Mucosa of rectum (tissue), 2 donors: Measurements from ENCODE around the gene TYRO3.

Experiments
- H3K27ac ChIP-seq, 2 donors: one replicate each; pipeline ENCODE4 v1.7.0; 2013; ENCODE audit warnings: inconsistent platforms in 2 of 2, low read depth in 2 of 2, low read length in 2 of 2
- H3K27me3 ChIP-seq, 2 donors: one replicate each; pipeline ENCODE4 v1.7.0; 2013; ENCODE audit warnings: low read length in 2 of 2; ENCODE audit not compliant: control insufficient read depth in 2 of 2, insufficient read depth in 2 of 2
- H3K36me3 ChIP-seq, 2 donors: one replicate each; pipeline ENCODE4 v1.7.0; 2013; ENCODE audit warnings: low read length in 2 of 2; ENCODE audit not compliant: control insufficient read depth in 2 of 2, insufficient read depth in 2 of 2
- H3K4me1 ChIP-seq, 2 donors: one replicate each; pipeline ENCODE4 v1.7.0; 2013; ENCODE audit warnings: low read length in 2 of 2, mild to moderate bottlenecking in 1 of 2; ENCODE audit not compliant: control insufficient read depth in 2 of 2, insufficient read depth in 2 of 2
- H3K4me3 ChIP-seq, 2 donors: one replicate each; pipeline ENCODE4 v1.7.0; 2013; ENCODE audit warnings: low read length in 2 of 2
- H3K9ac ChIP-seq, 2 donors: one replicate each; pipeline ENCODE4 v1.7.0; 2013; ENCODE audit warnings: low read length in 2 of 2, low read depth in 1 of 2, mild to moderate bottlenecking in 1 of 2
- H3K9me3 ChIP-seq, 2 donors: one replicate each; pipeline ENCODE4 v1.7.0; 2013; ENCODE audit warnings: low read length in 2 of 2; ENCODE audit not compliant: control insufficient read depth in 2 of 2
- donor health status: healthy.
- donor health status: Normal muscosa, but diverticular disease.

The TYRO3 gene

DNA sequence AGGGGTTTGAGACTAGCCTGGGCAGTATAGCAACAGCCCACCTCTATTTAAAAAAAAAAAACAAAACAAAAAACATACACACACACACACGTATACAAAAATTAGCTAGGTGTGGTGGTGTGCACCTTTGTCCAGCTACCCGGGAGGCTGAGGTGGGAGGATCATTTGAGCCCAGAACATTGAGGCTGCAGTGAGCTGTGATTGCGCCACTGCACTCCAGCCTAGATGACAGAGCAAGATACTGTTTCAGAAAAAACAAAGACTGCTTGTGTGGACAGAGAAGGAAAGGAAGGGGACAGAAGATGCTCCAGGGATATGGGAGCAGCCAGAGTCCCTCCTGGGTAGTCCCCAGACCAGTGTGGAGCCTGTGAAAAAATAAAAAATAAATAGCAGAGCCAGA is 12.9 kb downstream of the TYRO3 start:
- H3K9ac ChIP-seq: no peak overlapping the region
- H3K4me1 ChIP-seq: no peaks in the 10 kb centered on the region
- H3K27me3 ChIP-seq: no peaks in the 10 kb centered on the region
- H3K9me3 ChIP-seq: no peaks in the 10 kb centered on the region
- no peaks in the 10 kb centered on the region for H3K36me3 ChIP-seq
- no peak overlapping the region for H3K4me3 ChIP-seq
- H3K27ac ChIP-seq: no peak overlapping the region

GRCh38 chr15:41572866-41573265 is 13.9 kb downstream of the TYRO3 start:
- H3K27me3 ChIP-seq: no peaks in the 10 kb centered on the region
- no peaks in the 10 kb centered on the region for H3K36me3 ChIP-seq
- no peaks in the 10 kb centered on the region for H3K4me1 ChIP-seq
- no peak overlapping the region for H3K27ac ChIP-seq
- no peak overlapping the region for H3K4me3 ChIP-seq
- H3K9me3 ChIP-seq: no peaks in the 10 kb centered on the region
- H3K9ac ChIP-seq: no peak overlapping the region

- Histone ChIP-seq H3K36me3 (no peaks in the 10 kb centered on the region), H3K27me3 (no peaks in the 10 kb centered on the region), H3K4me1 (no peaks in the 10 kb centered on the region), H3K27ac (no peak overlapping the region), H3K9ac (no peak overlapping the region), H3K4me3 (no peak overlapping the region), H3K9me3 (no peaks in the 10 kb centered on the region)
These were observed 14.4 kb downstream of the TYRO3 start for GRCh38 chr15:41573396-41573795.

- Histone ChIP-seq H3K36me3 (no peaks in the 10 kb centered on the region), H3K4me1 (no peaks in the 10 kb centered on the region), H3K9ac (no peak overlapping the region), H3K4me3 (no peak overlapping the region), H3K27me3 (no peaks in the 10 kb centered on the region), H3K9me3 (no peaks in the 10 kb centered on the region), H3K27ac (no peak overlapping the region)
These were observed 15.1 kb downstream of the TYRO3 start for GRCh38 chr15:41574158-41574557.

GRCh38 chr15:41575282-41575681 is 16.3 kb downstream of the TYRO3 start:
- Histone ChIP-seq H3K27me3 (no peaks in the 10 kb centered on the region), H3K4me3 (no peak overlapping the region), H3K9ac (no peak overlapping the region), H3K36me3 (no peaks in the 10 kb centered on the region), H3K4me1 (no peaks in the 10 kb centered on the region), H3K9me3 (no peaks in the 10 kb centered on the region), H3K27ac (no peak overlapping the region)

- H3K9ac ChIP-seq: no peak overlapping the region
- H3K36me3 ChIP-seq: no peaks in the 10 kb centered on the region
- no peak overlapping the region for H3K27ac ChIP-seq
- H3K9me3 ChIP-seq: no peaks in the 10 kb centered on the region
- H3K27me3 ChIP-seq: no peaks in the 10 kb centered on the region
- no peak overlapping the region for H3K4me3 ChIP-seq
- no peaks in the 10 kb centered on the region for H3K4me1 ChIP-seq
These were observed 19.1 kb downstream of the TYRO3 start for GRCh38 chr15:41577863-41578735.

DNA sequence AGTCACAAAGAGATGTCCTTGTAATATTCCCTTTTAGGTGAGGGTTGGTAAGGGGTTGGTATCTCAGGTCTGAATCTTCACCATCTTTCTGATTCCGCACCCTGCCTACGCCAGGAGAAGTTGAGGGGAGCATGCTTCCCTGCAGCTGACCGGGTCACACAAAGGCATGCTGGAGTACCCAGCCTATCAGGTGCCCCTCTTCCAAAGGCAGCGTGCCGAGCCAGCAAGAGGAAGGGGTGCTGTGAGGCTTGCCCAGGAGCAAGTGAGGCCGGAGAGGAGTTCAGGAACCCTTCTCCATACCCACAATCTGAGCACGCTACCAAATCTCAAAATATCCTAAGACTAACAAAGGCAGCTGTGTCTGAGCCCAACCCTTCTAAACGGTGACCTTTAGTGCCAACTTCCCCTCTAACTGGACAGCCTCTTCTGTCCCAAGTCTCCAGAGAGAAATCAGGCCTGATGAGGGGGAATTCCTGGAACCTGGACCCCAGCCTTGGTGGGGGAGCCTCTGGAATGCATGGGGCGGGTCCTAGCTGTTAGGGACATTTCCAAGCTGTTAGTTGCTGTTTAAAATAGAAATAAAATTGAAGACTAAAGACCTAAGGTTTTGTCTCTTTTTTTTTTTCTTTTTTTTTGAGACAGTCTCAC is 19.8 kb downstream of the TYRO3 start:
- Histone ChIP-seq H3K9ac (no peak overlapping the region), H3K27me3 (peaks cover 0 to 4% of the 10 kb centered on the region in 2 donors), H3K4me3 (no peak overlapping the region), H3K36me3 (no peaks in the 10 kb centered on the region), H3K27ac (no peak overlapping the region), H3K9me3 (no peaks in the 10 kb centered on the region), H3K4me1 (no peaks in the 10 kb centered on the region)

- Histone ChIP-seq H3K27ac (no peak overlapping the region), H3K4me1 (peaks cover 0 to 5% of the 10 kb centered on the region in 2 donors), H3K27me3 (peaks cover 0 to 8% of the 10 kb centered on the region in 2 donors), H3K4me3 (no peak overlapping the region), H3K9me3 (no peaks in the 10 kb centered on the region), H3K9ac (no peak overlapping the region), H3K36me3 (no peaks in the 10 kb centered on the region)
These were observed 22.1 kb downstream of the TYRO3 start for GRCh38 chr15:41581110-41581509.

DNA sequence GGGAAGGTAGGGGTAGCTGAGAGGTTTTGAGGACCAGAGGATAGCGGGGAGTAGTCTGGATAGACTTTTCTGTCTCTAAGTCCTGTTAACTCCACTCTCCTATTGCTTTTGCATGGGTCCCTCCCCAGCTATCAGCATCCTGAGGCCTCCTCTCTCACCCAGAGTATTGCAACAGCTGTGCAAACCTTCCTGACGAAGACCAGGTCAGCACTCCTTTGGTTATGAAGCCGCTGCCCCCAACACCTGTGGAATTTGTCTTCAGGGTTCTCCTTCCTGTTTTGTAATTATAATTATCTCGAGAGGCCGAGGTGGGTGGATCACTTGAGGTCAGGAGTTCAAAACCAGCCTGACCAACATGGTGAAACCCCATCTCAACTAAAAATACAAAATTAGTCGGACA is 24.8 kb downstream of the TYRO3 start:
- peaks cover 0 to 5% of the 10 kb centered on the region in 2 donors for H3K4me1 ChIP-seq
- H3K9ac ChIP-seq: no peak overlapping the region
- H3K27me3 ChIP-seq: peaks cover 0 to 8% of the 10 kb centered on the region in 2 donors
- H3K4me3 ChIP-seq: no peak overlapping the region
- no peaks in the 10 kb centered on the region for H3K9me3 ChIP-seq
- H3K27ac ChIP-seq: no peak overlapping the region
- no peaks in the 10 kb centered on the region for H3K36me3 ChIP-seq

GRCh38 chr15:41584636-41585126 is 25.7 kb downstream of the TYRO3 start:
- H3K36me3 ChIP-seq: no peaks in the 10 kb centered on the region

More at GRCh38 chr15:41584636-41585126, 25.7 kb downstream of the TYRO3 start:
- H3K9ac ChIP-seq: peak overlapping the region in 1 of 2 donors; percentile 47
- H3K27ac ChIP-seq: no peak overlapping the region
- H3K27me3 ChIP-seq: peaks cover 0 to 8% of the 10 kb centered on the region in 2 donors
- H3K4me1 ChIP-seq: peaks cover 0 to 5% of the 10 kb centered on the region in 2 donors
- no peaks in the 10 kb centered on the region for H3K9me3 ChIP-seq
- H3K4me3 ChIP-seq: no peak overlapping the region
